ENCODE data around the gene IFT80.
"Not testable (repeated sequence)": the region's sequence is repeated elsewhere in the genome, so short reads cannot be mapped to it uniquely, and the experiment has no call there.

The IFT80 gene

GRCh38 chr3:160400030-160400701 is 1.1 kb upstream of the IFT80 start:
- DNase-seq = peak; percentile 47 to 63

- DNase-seq = no peak
Observed at GRCh38 chr3:160398820-160399124, 253 bp downstream of the IFT80 start.

- peak; percentile 68 to 78 for DNase-seq
Observed at GRCh38 chr3:160395297-160395696, 3.7 kb downstream of the IFT80 start.

GRCh38 chr3:160394009-160394392 is 5.0 kb downstream of the IFT80 start:
- no peak for DNase-seq

GRCh38 chr3:160393346-160394008 is 5.5 kb downstream of the IFT80 start:
- DNase-seq = no peak

- DNase-seq = no peak
Observed at GRCh38 chr3:160392798-160393197, 6.2 kb downstream of the IFT80 start.

- DNase-seq = no peak
Observed at GRCh38 chr3:160390565-160391138, 8.4 kb downstream of the IFT80 start.

GRCh38 chr3:160384639-160385318 is 14.2 kb downstream of the IFT80 start:
- no peak for DNase-seq

GRCh38 chr3:160381470-160381869 is 17.6 kb downstream of the IFT80 start:
- DNase-seq = no peak

GRCh38 chr3:160379628-160380214 is 19.3 kb downstream of the IFT80 start:
- DNase-seq = no peak

- DNase-seq = no peak
Observed at GRCh38 chr3:160378331-160379109, 20.5 kb downstream of the IFT80 start.

GRCh38 chr3:160376681-160377080 is 22.3 kb downstream of the IFT80 start:
- peak; percentile 50 to 81 for DNase-seq

- no peak for DNase-seq
Observed at GRCh38 chr3:160374925-160375324, 24.1 kb downstream of the IFT80 start.

GRCh38 chr3:160374472-160374871 is 24.6 kb downstream of the IFT80 start:
- no peak for DNase-seq

- DNase-seq = no peak
Observed at GRCh38 chr3:160373655-160374054, 25.4 kb downstream of the IFT80 start.

GRCh38 chr3:160372780-160373179 is 26.2 kb downstream of the IFT80 start:
- DNase-seq = no peak

GRCh38 chr3:160370987-160371857 is 27.8 kb downstream of the IFT80 start:
- DNase-seq = peak; percentile 83 to 86

- no peak for DNase-seq
Observed at GRCh38 chr3:160369784-160370183, 29.2 kb downstream of the IFT80 start.

GRCh38 chr3:160368804-160369203 is 30.2 kb downstream of the IFT80 start:
- no peak for DNase-seq

GRCh38 chr3:160365869-160366522 is 33.0 kb downstream of the IFT80 start:
- no peak for DNase-seq

- not testable (repeated sequence) for DNase-seq
Observed at GRCh38 chr3:160362896-160363295, 36.1 kb downstream of the IFT80 start.
